A549 treated with RU486 at 1 μM for 4 hours (cell line): ENCODE results near the gene OR5D14. TPM values are rescaled to one million over a fixed set of nuclear protein-coding genes. Genes with fewer than 3 reads are reported as not detected.

Source experiments
- total RNA-seq: library from RNA; stranded (reverse); fragments of 200-300 nt; extraction: Qiagen RNA extraction; gene quantifications from 5 replicates; pipeline ENCODE4 v1.2.3, GENCODE V29; 2022; ENCODE audit warnings: low read depth

The OR5D14 gene
- not detected in 5 replicates for total RNA-seq

GRCh38 chr11:55795256-55795655, at the start of gene OR5D14:
Gene OR5D14 (plus strand): TSS chr11:55795556. CDS start chr11:55795556, 0 bp downstream.

DNA sequence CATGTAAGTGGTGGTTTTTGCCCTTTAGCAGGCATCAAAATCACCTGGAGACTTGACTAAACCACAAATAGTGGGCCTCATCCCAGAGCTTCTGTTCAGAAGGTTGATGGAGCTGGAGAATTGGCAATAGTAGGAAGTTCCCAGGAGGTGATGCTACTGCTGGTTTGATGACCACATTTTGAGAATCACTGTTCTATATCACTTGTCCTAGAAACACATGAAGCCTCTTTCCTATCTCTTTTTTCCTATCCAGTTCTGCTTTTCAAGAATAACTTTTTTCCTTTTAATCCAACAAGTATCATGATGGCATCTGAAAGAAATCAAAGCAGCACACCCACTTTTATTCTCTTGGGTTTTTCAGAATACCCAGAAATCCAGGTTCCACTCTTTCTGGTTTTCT, 22.2 kb upstream of the OR5D14 start, which contains the start of gene OR5D13:
Gene OR5D13, plus strand, starts transcription at position 301 of the 400 bp plus-strand sequence. Its CDS starts 0 bp downstream, at position 301.

GRCh38 chr11:55811067-55811466, 15.7 kb downstream of the OR5D14 start, which contains the start of gene OR5L1:
Gene OR5L1 (plus strand): TSS chr11:55811367. CDS start chr11:55811467, 100 bp downstream.

GRCh38 chr11:55819330-55819729, 24.0 kb downstream of the OR5D14 start, which contains the start of gene OR5D18:
Gene OR5D18 (plus strand): TSS chr11:55819630. CDS start chr11:55819630, 0 bp downstream.

DNA sequence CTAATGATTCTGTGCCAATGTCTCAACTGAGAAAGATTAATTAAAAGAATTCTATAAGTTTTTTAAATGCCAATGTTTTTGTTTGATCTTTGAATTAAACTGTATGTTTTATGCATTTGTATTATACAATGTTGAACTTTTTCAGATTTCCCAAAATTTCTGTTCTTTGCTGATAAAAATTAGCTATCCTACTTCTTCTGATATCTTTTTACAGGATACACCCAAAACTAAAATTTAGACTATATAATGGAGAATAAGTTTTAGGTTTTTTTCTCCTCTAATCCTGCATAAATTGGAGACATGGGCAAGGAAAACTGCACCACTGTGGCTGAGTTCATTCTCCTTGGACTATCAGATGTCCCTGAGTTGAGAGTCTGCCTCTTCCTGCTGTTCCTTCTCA, 31.6 kb downstream of the OR5D14 start, which contains the start of gene OR5L2:
Gene OR5L2, plus strand, starts transcription at position 301 of the 400 bp plus-strand sequence. Its CDS starts 0 bp downstream, at position 301.

DNA sequence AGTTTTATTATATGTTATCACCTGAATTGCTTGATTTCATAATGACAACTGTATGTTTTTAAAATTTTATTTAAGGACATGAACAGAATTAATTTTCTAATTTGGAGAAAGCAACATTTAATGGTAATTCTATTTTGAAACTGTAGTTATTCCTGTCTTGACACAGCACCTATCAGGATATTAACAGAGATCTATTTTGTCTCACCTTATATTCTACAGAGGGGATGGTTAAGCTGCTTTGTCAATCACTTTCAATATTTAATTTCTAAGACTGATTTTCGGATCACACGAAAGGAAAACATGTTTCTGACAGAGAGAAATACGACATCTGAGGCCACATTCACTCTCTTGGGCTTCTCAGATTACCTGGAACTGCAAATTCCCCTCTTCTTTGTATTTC, 43.1 kb downstream of the OR5D14 start, which contains the start of gene OR5D16:
Gene OR5D16, plus strand, starts transcription at position 301 of the 400 bp plus-strand sequence. Its CDS starts 0 bp downstream, at position 301.

Other genes starting within 250 kb of the OR5D14 start
- not detected in 5 replicates for gene OR4C15, start 241.1 kb upstream of the OR5D14 start, total RNA-seq
- not detected in 5 replicates for gene OR4C16, start 223.4 kb upstream of the OR5D14 start, total RNA-seq
- gene OR4C11, start 187.9 kb upstream of the OR5D14 start, total RNA-seq, result not detected in 5 replicates
- gene OR4P4, start 160.4 kb upstream of the OR5D14 start, total RNA-seq, result not detected in 5 replicates
- gene OR4S2, start 147.2 kb upstream of the OR5D14 start, total RNA-seq, result not detected in 5 replicates
- gene OR4C6, start 133.4 kb upstream of the OR5D14 start, total RNA-seq, result not detected in 5 replicates
- gene OR5D13, start 22.1 kb upstream of the OR5D14 start, total RNA-seq, result not detected in 5 replicates
- gene OR5L1, start 15.8 kb downstream of the OR5D14 start, total RNA-seq, result not detected in 5 replicates
- not detected in 5 replicates for gene OR5D18, start 24.1 kb downstream of the OR5D14 start, total RNA-seq
- not detected in 5 replicates for gene OR5L2, start 31.7 kb downstream of the OR5D14 start, total RNA-seq
- gene OR5D16, start 43.2 kb downstream of the OR5D14 start, total RNA-seq, result not detected in 5 replicates
- gene TRIM51, start 87.7 kb downstream of the OR5D14 start, total RNA-seq, result not detected in 5 replicates
- gene OR5W2, start 119.0 kb downstream of the OR5D14 start, total RNA-seq, result not detected in 5 replicates
- not detected in 5 replicates for gene OR5I1, start 140.8 kb downstream of the OR5D14 start, total RNA-seq
- not detected in 5 replicates for gene OR10AG1, start 174.4 kb downstream of the OR5D14 start, total RNA-seq
- not detected in 5 replicates for gene OR5F1, start 199.1 kb downstream of the OR5D14 start, total RNA-seq
- gene OR5AS1, start 232.1 kb downstream of the OR5D14 start, total RNA-seq, result not detected in 5 replicates